Stimulated activated CD4-positive, alpha-beta T cell treated with anti-CD3 and anti-CD28 coated beads, Interleukin-4, amount 100 ng/mL, for 24 hours (primary cell): ENCODE measurements around the gene DDTL.
"Not testable (repeated sequence)": the region's sequence is repeated elsewhere in the genome, so short reads cannot be mapped to it uniquely, and the experiment has no call there.

ENCODE experiments used
- DNase-seq: peaks from one replicate; pipeline ENCODE4 v3.0.0-alpha.2; 2020

Gene DDTL

GRCh38 chr22:23970816-23971486 lies 4.3 kb downstream of the DDTL start:
- no peak for DNase-seq

GRCh38 chr22:23971927-23972326 lies 5.2 kb downstream of the DDTL start:
- DNase-seq: not testable (repeated sequence)

GRCh38 chr22:23974345-23974744 lies 7.7 kb downstream of the DDTL start, which contains the start of gene DDT:
Gene DDT (minus strand): TSS chr22:23974441. CDS start chr22:23974414, 27 bp downstream.
- not testable (repeated sequence) for DNase-seq

GRCh38 chr22:23974836-23975352 lies 8.2 kb downstream of the DDTL start:
- not testable (repeated sequence) for DNase-seq

- DNase-seq: not testable (repeated sequence)
These were observed 10.6 kb downstream of the DDTL start for GRCh38 chr22:23977304-23977703.

- DNase-seq: not testable (repeated sequence)
These were observed 13.0 kb downstream of the DDTL start, which contains the start of gene GSTT2 for GRCh38 chr22:23979557-23980240. Gene GSTT2 (plus strand): TSS chr22:23980134.

- DNase-seq: not testable (repeated sequence)
These were observed 13.9 kb downstream of the DDTL start for GRCh38 chr22:23980567-23980966.

GRCh38 chr22:23984430-23984829 lies 17.7 kb downstream of the DDTL start:
- peak; percentile 82 for DNase-seq

GRCh38 chr22:23986089-23986488 lies 19.4 kb downstream of the DDTL start:
- not testable (repeated sequence) for DNase-seq

- not testable (repeated sequence) for DNase-seq
These were observed 20.0 kb downstream of the DDTL start for GRCh38 chr22:23986538-23987178.

- DNase-seq: not testable (repeated sequence)
These were observed 23.0 kb downstream of the DDTL start for GRCh38 chr22:23989583-23990244.

GRCh38 chr22:23993080-23993479 lies 26.4 kb downstream of the DDTL start:
- DNase-seq: not testable (repeated sequence)

GRCh38 chr22:23993581-23994177 lies 27.0 kb downstream of the DDTL start:
- DNase-seq: not testable (repeated sequence)

- no peak for DNase-seq
These were observed 30.4 kb downstream of the DDTL start for GRCh38 chr22:23997092-23997491.

GRCh38 chr22:23999779-24000178 lies 33.1 kb downstream of the DDTL start:
- DNase-seq: not testable (repeated sequence)

GRCh38 chr22:24001314-24001713 lies 34.6 kb downstream of the DDTL start:
- DNase-seq: no peak

GRCh38 chr22:24002272-24002671 lies 35.6 kb downstream of the DDTL start:
- DNase-seq: no peak

- DNase-seq: no peak
These were observed 36.2 kb downstream of the DDTL start for GRCh38 chr22:24002851-24003250.

- DNase-seq: no peak
These were observed 37.2 kb downstream of the DDTL start for GRCh38 chr22:24003887-24004286.

- DNase-seq: no peak
These were observed 38.5 kb downstream of the DDTL start, which contains the start of gene GSTT4 for GRCh38 chr22:24005201-24005600. Gene GSTT4 (minus strand): TSS chr22:24005453. CDS start chr22:24005356, 97 bp downstream.

- no peak for DNase-seq
These were observed 39.7 kb downstream of the DDTL start for GRCh38 chr22:24006207-24006913.

GRCh38 chr22:24006914-24007214 lies 40.2 kb downstream of the DDTL start:
- no peak for DNase-seq
